HG03378 (cell line): Measurements from ENCODE around the gene TP73.
"Not testable (repeated sequence)": the region's sequence is repeated elsewhere in the genome, so short reads cannot be mapped to it uniquely, and the experiment has no call there.

Experiments used
- ATAC-seq: cut with Tn5 transposase; IDR thresholded peaks from one replicate; pipeline ENCODE4 v1.9.1; 2021; ENCODE audit warnings: mild to moderate bottlenecking, moderate library complexity; ENCODE audit not compliant: unreplicated experiment

TP73 gene

DNA sequence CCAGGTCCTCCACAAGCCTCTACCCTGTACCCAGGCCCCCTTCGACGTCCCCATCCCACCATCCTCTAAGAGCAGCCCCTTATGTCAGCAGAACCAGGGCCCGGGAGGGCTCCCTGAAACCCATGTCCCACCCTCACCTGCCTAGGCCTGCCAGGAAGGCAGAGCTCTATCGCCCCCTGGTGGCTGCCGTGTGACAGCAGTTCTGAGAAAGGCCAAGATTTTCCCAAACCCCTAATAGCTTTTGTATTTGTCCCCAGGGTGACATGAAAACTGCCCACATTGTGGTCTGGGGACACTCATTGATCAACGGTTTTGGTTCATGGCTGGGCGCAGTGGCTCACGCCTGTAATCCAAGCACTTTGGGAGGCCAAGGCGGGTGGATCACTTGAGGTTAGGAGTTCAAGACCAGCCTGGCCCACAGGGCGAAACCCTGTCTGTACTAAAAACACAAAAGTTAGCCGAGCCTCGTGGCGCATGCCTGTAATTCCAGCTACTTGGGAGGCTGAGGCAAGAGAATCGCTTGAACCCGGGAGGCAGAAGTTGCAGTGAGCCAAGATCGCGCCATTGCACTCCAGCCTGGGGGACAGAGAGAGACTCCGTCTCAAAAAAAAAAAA is 72.2 kb downstream of the TP73 start:
- not testable (repeated sequence) for ATAC-seq

DNA sequence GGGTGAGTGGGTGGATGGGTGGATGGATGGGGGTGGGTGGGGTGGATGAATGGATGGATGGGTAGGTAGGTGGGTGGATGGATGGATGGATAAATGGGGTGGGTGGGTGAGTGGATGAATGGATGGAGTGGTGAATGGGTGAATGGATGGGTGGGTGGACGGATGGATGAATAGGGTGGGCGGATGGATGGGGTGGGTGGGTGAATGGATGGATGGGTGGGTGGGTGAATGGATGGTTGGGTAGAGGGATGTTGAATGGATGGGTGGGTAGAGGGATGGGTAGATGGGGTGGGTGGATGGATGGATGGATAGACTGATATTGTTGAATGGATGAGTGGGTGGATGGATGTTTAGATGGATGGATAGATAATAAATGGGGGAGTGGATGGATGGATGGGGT is 73.0 kb downstream of the TP73 start:
- ATAC-seq = no peak

DNA sequence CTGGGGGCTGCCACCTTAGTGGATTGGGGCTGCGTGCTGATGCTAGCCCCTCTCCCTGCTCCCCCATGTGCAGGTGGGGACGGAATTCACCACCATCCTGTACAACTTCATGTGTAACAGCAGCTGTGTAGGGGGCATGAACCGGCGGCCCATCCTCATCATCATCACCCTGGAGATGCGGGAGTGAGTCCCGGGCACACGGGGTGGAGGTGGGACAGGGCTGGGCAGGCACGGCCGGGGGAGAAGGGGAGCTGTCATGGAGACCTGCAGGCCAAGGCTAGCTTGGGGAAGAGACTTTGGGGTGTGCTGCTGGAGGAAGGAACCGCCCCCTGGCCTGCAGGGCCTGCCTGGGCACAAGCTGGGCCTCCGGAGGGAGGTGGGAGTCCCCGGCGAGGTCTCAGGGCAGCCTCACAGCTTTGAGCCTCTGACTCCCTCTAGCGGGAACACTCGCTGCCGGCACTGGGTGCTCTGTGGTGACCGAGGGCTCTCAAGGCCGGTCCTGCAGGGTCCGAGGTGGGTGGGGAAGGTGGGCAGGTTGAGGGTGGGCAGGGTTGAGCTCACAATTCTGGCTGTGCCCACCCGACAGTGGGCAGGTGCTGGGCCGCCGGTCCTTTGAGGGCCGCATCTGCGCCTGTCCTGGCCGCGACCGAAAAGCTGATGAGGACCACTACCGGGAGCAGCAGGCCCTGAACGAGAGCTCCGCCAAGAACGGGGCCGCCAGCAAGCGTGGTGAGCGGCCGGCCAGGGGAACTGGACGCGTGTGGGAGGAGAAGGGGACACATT is 74.9 kb downstream of the TP73 start:
- no peak for ATAC-seq

DNA sequence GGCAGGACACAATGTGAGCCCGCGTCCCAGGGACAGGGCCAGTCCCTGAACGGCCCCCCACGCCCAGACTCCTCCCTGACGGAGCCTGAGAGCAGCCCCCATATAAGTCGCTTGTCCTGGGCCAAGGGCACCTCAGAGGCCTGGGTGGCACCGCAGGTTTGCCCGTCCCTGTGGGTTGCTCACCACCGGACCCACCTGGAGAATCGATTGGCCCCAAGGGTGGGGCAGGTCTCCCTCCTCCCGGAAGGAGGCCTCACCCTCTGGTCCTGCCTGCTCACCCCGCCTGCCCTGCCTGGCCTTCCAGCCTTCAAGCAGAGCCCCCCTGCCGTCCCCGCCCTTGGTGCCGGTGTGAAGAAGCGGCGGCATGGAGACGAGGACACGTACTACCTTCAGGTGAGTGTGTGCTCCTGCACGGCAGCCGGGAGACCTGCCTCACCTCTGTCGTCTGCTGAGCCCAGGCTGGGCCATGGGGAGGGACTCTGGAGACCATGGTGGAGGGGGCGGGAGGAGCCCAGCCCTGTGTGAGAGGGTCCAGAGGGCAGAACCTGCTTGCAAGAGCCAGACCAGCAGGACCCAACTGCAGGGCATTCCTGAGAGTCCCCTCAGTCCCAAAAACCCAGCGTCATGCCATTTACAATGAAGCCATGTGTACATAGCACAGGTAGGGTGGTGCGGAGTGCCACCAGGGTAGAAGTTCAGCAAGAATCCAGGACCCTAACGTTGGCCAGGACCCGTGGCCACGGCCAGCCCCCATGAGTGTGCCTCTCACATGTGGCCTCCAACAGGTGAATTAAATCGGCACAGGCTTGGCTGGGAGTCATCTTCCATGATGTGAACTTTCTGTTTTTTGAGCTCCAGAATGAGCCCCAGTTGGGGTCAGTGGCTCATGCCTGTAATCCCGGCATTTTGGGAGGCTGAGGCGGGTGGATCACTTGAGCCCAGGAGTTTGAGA is 75.8 kb downstream of the TP73 start:
- ATAC-seq = no peak

DNA sequence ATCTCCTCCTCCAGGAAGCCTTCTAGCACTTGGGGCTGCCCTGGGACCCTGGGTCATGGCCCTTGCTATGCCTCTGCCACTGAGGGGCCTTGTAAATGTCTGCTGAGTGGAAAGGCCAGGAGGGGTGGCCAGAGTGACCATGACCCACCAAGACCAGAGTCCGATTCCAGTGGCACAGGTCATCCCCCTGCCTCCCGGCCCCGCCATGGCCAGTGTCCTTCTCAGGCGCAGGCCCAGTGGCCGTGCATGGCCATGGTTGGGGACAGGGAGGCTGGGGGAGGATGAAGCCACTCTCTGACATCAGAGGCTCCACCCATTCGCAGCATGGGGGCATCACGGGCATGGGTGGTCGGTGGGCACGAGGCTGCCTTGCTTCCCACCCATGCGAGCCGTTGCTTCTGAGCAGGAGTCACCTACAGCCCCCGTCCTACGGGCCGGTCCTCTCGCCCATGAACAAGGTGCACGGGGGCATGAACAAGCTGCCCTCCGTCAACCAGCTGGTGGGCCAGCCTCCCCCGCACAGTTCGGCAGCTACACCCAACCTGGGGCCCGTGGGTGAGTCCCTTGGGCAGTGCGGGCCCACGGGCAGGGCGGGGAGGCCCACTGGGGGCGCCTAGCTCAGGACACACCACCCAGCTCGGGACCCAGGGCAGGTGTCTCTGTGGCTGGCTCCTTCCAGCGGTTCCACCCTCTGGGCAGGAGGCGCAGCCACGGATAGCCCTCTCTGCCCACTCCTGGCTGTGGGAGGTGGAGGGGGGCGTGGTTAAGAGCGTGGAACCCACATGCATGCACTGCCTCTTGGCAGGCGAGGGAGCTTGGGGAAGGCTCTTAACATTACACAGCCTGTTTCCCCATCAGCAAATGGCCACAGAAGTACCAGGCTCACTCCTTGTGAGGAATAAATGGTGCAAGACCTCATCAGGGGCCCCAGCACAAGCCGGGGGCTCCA is 77.6 kb downstream of the TP73 start:
- no peak for ATAC-seq

DNA sequence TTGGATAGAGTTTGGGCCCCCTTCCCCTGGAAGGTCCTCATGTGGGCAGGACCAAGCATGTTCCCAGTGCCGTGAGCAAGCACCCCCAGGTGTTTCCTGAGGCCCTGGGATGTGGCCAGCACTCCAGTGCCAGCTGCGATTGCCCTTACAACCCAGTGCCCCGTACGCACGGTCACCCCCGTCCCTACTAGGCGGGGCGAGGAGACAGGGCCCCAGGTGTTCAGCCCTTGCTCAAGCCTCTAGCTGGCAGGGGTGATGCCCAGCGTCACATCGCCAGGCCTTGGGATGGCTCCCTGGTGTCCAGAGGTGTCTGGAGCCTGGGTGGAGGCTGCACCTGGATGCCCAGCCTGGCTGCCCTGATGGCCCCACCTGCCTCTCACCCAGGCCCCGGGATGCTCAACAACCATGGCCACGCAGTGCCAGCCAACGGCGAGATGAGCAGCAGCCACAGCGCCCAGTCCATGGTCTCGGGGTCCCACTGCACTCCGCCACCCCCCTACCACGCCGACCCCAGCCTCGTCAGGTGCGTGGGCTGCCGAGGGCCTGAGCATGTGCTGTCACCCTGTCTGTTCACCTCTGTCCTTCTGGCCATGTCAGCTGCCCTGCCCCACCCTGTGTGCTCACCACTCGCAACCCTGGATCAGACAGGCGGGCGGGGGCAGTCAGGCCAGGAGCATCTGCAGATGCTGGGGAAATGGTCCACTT is 78.4 kb downstream of the TP73 start:
- ATAC-seq = no peak

DNA sequence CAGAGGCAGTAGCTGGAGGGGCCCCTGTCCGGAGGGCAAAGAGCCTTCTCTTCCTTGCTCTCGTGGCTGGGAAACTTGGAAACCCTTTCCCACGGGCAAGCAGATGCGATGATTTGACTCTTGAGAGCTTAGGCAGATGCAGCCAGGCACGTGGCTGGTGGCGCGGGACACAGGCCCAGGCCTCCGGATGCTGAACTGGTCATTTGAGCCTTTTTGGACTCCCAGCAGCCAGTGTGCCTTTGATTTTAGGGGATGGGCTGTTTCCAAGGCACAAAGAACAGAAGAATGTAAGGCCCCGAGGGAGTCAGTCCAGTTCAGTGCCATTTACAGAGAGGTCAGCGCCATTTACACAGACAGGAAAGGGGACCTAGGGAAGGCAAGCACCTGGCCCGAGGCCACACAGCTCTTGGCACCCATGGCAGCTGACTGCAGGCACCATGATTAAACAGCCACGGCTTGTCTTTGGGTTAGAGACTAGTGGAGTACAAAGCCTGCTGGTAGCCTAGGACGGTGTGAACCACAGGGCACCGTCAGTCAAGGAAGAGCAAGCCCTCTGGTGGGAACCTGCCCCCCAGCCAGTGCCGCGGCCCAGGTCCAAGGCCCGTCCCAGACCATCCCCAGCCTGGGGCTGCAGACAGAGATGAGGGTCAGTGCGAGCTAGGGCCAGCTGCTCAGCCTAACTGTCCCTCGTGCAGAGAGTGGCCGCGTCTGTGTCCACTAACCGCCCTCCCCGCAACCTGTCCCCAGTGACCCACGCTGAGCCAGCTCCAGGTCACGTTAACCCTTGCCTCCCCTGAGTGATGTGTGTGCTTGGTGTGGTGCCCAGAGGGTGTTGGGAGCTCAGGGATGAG is 79.5 kb downstream of the TP73 start:
- no peak for ATAC-seq

DNA sequence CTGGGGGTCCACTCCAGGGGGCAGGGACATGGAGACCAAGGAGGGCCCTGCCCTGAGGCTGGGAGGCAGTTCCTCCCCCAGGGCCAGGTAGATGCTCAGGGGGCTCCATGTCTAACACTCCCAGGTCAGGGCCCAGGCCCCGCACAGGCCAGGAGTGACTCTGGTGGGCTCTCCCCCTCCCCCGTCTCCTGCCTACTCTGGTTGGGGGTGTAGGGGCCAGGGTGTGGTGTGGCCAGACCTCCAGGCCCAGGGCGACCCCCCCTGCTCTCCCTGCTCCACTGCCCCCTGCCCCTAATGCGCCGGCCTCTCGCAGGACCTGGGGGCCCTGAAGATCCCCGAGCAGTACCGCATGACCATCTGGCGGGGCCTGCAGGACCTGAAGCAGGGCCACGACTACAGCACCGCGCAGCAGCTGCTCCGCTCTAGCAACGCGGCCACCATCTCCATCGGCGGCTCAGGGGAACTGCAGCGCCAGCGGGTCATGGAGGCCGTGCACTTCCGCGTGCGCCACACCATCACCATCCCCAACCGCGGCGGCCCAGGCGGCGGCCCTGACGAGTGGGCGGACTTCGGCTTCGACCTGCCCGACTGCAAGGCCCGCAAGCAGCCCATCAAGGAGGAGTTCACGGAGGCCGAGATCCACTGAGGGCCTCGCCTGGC is 80.2 kb downstream of the TP73 start:
- no peak for ATAC-seq

DNA sequence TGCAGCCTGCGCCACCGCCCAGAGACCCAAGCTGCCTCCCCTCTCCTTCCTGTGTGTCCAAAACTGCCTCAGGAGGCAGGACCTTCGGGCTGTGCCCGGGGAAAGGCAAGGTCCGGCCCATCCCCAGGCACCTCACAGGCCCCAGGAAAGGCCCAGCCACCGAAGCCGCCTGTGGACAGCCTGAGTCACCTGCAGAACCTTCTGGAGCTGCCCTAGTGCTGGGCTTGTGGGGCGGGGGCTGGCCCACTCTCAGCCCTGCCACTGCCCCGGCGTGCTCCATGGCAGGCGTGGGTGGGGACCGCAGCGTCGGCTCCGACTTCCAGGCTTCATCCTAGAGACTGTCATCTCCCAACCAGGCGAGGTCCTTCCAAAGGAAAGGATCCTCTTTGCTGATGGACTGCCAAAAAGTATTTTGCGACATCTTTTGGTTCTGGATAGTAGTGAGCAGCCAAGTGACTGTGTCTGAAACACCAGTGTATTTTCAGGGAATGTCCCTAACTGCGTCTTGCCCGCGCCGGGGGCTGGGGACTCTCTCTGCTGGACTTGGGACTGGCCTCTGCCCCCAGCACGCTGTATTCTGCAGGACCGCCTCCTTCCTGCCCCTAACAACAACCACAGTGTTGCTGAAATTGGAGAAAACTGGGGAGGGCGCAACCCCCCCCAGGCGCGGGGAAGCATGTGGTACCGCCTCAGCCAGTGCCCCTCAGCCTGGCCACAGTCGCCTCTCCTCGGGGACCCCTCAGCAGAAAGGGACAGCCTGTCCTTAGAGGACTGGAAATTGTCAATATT is 81.0 kb downstream of the TP73 start:
- no peak for ATAC-seq

DNA sequence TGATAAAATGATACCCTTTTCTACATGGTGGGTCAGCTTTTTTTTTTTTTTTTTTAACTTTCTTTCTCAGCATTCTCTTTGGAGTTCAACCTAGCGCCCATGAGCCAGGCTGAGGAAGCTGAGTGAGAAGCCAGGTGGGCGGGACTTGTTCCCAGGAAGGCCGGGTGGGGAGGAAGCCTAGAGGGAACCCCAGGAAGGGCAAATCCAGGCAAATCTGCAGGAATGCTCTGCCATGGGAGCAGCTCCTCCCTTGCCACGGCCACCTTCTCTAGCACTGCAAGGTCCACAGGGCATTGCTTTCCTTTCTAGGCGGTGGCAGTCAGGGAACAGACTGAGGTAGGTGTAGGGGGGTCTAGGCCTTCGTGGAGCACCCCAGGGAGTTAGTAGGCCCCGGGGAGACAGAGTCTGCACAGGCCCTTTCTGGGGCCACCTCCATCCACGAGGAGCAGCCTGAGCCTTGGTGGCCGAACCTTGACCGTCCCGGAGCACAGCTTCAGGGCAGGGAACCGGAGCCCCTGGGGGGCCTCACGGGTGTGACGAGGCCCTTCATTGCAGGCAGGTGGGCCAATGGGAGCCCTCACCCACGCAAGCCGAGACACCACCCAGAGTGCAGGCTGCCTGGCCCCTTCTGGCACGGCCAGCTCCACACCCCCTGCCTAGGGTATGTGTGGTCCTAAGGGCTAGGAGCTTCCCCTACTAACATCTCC is 81.7 kb downstream of the TP73 start:
- ATAC-seq = no peak

DNA sequence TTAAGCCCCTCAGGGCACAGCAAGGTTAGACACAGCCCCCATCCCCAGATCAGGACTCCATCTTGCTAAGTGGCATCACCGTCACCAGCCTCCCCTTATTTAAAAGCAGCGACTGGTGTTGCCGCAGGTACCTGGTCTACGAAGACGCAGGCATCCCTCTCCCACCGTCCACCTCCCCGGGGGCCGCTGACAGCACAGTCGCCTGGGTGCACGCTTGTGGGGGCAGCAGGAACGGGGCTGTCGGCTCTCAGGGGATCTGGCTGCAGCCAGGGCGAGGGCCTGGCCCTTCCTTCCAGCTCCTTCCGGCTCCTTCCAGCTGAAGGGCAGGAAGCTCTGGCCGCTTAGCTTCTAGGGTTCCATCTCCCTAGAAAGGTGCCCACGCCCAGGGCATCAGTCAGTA is 82.3 kb downstream of the TP73 start:
- ATAC-seq = no peak

DNA sequence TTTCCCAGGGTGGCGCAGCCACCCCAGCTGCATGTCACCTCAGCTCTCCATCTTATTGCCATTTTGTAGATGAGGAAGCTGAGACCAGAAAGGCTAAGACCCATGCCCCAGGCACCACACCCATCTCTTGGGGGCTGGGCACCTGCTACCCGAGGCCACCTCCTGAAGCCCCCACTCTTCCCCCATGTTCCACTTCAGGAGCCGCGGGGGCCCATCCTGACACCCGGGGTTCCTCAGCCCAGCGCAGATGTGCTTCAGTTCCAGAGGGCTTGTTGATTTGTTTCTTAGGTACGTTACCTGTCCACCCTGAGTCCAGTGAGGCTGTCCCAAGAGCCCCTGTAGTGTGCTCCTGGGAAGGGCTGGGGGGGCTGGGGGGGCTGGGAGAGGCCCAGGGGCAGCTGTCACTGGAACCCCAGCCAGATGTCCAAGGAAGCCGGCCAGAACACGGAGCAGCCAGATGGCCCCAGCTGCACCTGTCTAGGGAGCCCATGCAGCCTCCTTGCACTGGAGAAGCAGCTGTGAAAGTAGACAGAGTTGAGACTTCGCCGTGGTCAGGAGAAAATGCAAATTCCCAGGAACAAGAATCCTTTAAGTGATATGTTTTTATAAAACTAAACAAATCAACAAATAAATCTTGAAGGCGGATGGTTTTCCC is 82.8 kb downstream of the TP73 start:
- no peak for ATAC-seq

DNA sequence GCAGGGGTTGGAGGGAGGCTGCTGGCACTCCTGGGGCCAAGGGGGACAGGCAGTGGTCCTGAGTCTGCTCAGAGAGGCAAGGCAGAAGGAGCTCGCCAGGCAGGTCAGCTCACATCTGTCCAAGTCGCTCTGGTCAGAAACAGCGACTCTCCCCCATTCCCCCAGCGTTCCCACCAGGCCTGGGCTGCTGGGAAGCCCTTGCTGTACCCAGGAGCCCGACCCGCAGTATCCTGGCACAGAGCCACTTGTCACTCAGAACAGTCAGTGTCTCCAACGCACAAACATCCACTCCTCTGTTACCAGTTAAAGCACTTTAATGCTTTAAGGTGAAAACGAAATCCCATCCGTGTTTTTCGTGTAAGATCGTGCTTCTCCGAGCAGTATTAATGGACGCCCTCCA is 83.4 kb downstream of the TP73 start:
- ATAC-seq = no peak

DNA sequence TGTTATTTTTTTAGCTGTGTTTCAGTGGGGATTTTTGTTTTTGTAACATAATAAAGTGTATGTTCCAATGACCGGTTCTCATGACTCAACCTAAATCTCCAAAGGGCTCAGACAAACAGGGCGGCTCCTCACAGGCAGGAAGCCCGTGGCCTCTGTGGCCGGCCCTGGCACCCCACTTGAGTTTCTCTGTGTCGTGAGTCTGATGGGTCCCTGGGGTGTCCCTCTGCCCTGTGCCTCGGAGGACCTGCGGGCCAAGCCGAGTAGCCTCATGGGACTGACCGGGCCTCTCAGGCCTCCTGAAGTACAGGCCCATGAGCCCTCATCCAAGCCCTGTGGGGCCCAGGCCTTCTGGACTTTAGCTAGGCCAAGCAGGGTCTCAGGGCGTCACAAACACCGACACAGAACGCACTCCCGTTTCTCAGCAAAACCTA is 83.8 kb downstream of the TP73 start:
- ATAC-seq = no peak

DNA sequence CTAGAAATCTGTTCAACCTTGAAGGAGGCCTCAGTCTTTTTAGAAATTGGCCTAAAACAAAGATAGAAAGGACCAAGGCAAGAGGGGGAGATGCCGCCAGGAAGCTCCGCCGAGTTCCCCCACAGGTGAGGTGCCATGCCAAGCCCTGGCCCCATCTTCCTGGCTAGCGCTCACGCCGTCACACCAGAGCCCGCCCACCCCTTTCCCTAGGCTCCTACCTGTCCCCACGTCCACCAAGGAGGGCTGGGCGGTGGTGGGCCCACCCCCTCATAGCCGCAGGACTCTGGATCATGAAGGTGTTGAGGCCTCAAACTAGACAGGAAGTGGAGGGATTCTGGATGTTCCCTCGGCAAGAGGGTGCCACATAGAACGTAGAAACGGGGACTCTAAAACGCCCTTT is 84.4 kb downstream of the TP73 start:
- ATAC-seq = no peak

DNA sequence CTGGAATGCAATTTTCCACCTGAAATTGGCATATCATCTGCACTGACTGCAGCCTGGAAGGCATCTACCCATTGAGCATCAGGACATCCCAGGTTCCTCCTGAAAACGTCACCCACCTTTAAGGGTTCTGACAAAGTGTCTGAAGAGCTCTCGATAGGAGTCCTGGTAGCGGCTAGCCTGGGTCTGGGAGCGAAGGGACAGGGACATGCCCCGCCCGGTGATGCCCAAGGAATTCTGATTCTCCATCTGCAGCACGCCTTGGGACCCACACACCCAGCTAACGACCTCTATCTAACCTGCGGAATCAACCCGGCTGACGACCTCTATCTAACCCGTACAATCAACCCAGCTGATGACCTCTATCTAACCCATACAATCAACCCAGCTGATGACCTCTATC is 86.6 kb downstream of the TP73 start:
- no peak for ATAC-seq

DNA sequence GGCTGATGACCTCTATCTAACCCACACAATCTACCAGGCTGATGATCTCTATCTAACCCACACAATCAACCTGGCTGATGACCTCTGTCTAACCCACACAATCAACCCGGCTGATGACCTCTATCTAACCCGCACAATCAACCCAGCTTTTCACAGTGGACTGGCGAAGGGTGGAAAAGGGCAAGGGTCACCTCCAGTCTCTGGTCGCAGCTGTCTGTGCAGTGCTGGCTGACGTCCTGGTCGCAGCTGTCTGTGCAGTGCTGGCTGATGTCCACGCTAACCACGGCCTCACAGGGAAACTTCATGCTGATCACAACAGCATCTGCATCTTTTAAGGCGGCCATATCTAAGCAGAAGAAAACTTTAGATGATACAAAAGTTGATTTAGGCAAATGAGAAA is 87.7 kb downstream of the TP73 start:
- ATAC-seq = no peak
